HL-60 (cell line): ENCODE measurements around the gene RUNX2.

Source experiments
- CTCF ChIP-seq: IDR thresholded peaks from one replicate; pipeline ENCODE4 v1.5.1; 2011; ENCODE audit warnings: low read length, control low read depth, inconsistent platforms; ENCODE audit not compliant: insufficient read depth
- GABPA ChIP-seq: IDR thresholded peaks from 2 replicates; pipeline ENCODE4 v1.6.1; 2012; ENCODE audit warnings: low read depth
- POLR2AphosphoS5 ChIP-seq: IDR thresholded peaks from 2 replicates; pipeline ENCODE4 v1.6.1; 2012; ENCODE audit warnings: low read depth
- REST ChIP-seq: IDR thresholded peaks from 2 replicates; pipeline ENCODE4 v1.6.1; 2012; ENCODE audit warnings: low read depth; ENCODE audit not compliant: insufficient replicate concordance
- SPI1 ChIP-seq: IDR thresholded peaks from 2 replicates; pipeline ENCODE4 v1.6.1; 2012; ENCODE audit warnings: low read depth, mild to moderate bottlenecking, borderline replicate concordance

- TF ChIP-seq CTCF (no peak), GABPA (no peak), REST (no peak), POLR2AphosphoS5 (no peak), SPI1 (no peak)
Observed at GRCh38 chr6:45617441-45617840, 289.3 kb downstream of the RUNX2 start.
